ENCODE measurements around the gene SPTSSA.

- TF ChIP-seq POLR2A (IDR thresholded peaks at IDR 0.05; ENCODE audit: low read depth, low read length), result no peak
- TF ChIP-seq POLR2AphosphoS5 (IDR thresholded peaks at IDR 0.05; ENCODE audit: low read depth, low read length), result no peak
- TF ChIP-seq TAF1 (IDR thresholded peaks at IDR 0.05; ENCODE audit: low read depth, low read length), result no peak
- TF ChIP-seq PAX5 (IDR thresholded peaks at IDR 0.05; ENCODE audit: insufficient read depth, low read length, severe bottlenecking), result no peak
Measured at GRCh38 chr14:34453226-34453625, 8.8 kb downstream of the SPTSSA start.
